ENCODE data around the gene FUNDC1. TPM values are rescaled to one million over a fixed set of nuclear protein-coding genes. Genes with fewer than 3 reads are reported as not detected.

The FUNDC1 gene
- total and polyA plus RNA-seq, 4 donors: 3.1 to 6.2 (median 4.7) TPM

DNA sequence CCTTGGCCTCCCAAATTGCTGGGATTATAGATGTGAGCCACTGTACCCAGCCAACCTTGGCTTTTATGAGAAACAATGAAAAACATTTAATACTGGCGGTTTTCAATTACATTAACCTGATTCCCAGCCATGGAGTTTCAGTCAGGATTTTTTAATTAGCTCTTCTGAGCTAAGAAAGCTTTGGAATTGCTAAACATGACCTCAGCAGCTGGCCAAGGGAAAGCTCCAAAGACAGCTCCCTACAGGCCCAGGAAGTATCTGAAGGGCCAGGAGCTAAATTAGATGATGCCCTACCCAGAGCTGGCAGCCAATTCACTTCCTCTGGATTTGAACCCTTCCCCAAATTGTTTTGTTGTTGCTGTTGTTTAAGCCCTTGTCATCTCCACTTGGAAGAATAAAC, 26.5 kb upstream of the FUNDC1 start:
- no peak overlapping the region for H3K9ac ChIP-seq (ENCODE audit: low read depth in 1 of 2, low read length in 2 of 2)
- H3K4me3 ChIP-seq (ENCODE audit: low read depth in 1 of 3, low read length in 3 of 3): no peak overlapping the region
- H3K9me3 ChIP-seq (ENCODE audit: control insufficient read depth in 4 of 4, low read length in 3 of 4): peaks cover 0 to 14% (median 2%) of the 10 kb centered on the region in 4 donors
- 95% methylated on average over 1 of the region's 1 CpG for WGBS
- TF ChIP-seq, protein P1, sequence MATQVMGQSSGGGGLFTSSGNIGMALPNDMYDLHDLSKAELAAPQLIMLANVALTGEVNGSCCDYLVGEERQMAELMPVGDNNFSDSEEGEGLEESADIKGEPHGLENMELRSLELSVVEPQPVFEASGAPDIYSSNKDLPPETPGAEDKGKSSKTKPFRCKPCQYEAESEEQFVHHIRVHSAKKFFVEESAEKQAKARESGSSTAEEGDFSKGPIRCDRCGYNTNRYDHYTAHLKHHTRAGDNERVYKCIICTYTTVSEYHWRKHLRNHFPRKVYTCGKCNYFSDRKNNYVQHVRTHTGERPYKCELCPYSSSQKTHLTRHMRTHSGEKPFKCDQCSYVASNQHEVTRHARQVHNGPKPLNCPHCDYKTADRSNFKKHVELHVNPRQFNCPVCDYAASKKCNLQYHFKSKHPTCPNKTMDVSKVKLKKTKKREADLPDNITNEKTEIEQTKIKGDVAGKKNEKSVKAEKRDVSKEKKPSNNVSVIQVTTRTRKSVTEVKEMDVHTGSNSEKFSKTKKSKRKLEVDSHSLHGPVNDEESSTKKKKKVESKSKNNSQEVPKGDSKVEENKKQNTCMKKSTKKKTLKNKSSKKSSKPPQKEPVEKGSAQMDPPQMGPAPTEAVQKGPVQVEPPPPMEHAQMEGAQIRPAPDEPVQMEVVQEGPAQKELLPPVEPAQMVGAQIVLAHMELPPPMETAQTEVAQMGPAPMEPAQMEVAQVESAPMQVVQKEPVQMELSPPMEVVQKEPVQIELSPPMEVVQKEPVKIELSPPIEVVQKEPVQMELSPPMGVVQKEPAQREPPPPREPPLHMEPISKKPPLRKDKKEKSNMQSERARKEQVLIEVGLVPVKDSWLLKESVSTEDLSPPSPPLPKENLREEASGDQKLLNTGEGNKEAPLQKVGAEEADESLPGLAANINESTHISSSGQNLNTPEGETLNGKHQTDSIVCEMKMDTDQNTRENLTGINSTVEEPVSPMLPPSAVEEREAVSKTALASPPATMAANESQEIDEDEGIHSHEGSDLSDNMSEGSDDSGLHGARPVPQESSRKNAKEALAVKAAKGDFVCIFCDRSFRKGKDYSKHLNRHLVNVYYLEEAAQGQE (IDR thresholded peaks at IDR 0.05): no peak
- TF ChIP-seq NR2F2 (IDR thresholded peaks at IDR 0.05) (no peak), FOXA1 (IDR thresholded peaks at IDR 0.05) (no peak), YY1 (IDR thresholded peaks at IDR 0.05) (no peak), RXRA (IDR thresholded peaks at IDR 0.05) (no peak), TAF1 (conservative IDR thresholded peaks at IDR 0.05) (no peak), SP1 (IDR thresholded peaks at IDR 0.05) (no peak), GABPA (IDR thresholded peaks at IDR 0.05 in 1 of 2, conservative IDR thresholded peaks at IDR 0.05 in 1 of 2) (no peak), MAX (IDR thresholded peaks at IDR 0.05) (no peak), JUND (IDR thresholded peaks at IDR 0.05) (no peak), ATF3 (IDR thresholded peaks at IDR 0.05) (no peak), HNF4G (IDR thresholded peaks at IDR 0.05) (no peak), RAD21 (IDR thresholded peaks at IDR 0.05) (no peak), HNF4A (conservative IDR thresholded peaks at IDR 0.05) (no peak), ZBTB33 (IDR thresholded peaks at IDR 0.05) (no peak), EGR1 (IDR thresholded peaks at IDR 0.05; ENCODE audit: low read depth in 2 of 2) (no peak), FOXA2 (IDR thresholded peaks at IDR 0.05) (no peak)
- TF ChIP-seq, protein P2, sequence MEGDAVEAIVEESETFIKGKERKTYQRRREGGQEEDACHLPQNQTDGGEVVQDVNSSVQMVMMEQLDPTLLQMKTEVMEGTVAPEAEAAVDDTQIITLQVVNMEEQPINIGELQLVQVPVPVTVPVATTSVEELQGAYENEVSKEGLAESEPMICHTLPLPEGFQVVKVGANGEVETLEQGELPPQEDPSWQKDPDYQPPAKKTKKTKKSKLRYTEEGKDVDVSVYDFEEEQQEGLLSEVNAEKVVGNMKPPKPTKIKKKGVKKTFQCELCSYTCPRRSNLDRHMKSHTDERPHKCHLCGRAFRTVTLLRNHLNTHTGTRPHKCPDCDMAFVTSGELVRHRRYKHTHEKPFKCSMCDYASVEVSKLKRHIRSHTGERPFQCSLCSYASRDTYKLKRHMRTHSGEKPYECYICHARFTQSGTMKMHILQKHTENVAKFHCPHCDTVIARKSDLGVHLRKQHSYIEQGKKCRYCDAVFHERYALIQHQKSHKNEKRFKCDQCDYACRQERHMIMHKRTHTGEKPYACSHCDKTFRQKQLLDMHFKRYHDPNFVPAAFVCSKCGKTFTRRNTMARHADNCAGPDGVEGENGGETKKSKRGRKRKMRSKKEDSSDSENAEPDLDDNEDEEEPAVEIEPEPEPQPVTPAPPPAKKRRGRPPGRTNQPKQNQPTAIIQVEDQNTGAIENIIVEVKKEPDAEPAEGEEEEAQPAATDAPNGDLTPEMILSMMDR (IDR thresholded peaks at IDR 0.05; ENCODE audit: low read depth, low read length, missing input control): no peak
- no peak overlapping the region for H3K27ac ChIP-seq (ENCODE audit: low read depth in 1 of 2, low read length in 2 of 2)
- H3K27me3 ChIP-seq (ENCODE audit: control insufficient read depth in 4 of 4, insufficient read depth in 4 of 4, low read length in 3 of 4): no peaks in the 10 kb centered on the region
- no peak for DNase-seq (ENCODE audit: low spot score)
- H3K36me3 ChIP-seq (ENCODE audit: control insufficient read depth in 4 of 4, insufficient read depth in 3 of 4, low read depth in 1 of 4, low read length in 3 of 4): no peaks in the 10 kb centered on the region
- H3K4me1 ChIP-seq (ENCODE audit: control insufficient read depth in 4 of 4, insufficient read depth in 4 of 4, low read length in 3 of 4): no peaks in the 10 kb centered on the region

All from liver (tissue), 9 donors.